SK-N-MC (cell line): ENCODE data around the gene HOXB9.

Experiments
- EZH2 ChIP-seq: fragments of 200-600 bp; sonication (generic); IDR thresholded peaks from one replicate; pipeline ENCODE4 v1.6.1; 2017; ENCODE audit warnings: antibody characterized with exemption
- FOXP2 ChIP-seq: optimal IDR thresholded peaks from 2 replicates; pipeline ENCODE3; 2011; ENCODE audit warnings: mild to moderate bottlenecking, moderate library complexity; ENCODE audit not compliant: insufficient read depth; ENCODE audit errors: extremely low read length, control extremely low read depth
- POLR2AphosphoS5 ChIP-seq: IDR thresholded peaks from 2 replicates; pipeline ENCODE4 v1.6.1; 2012; ENCODE audit warnings: mild to moderate bottlenecking, low read depth, low read length, borderline replicate concordance

GRCh38 chr17:48644910-48645557 is 18.9 kb upstream of the HOXB9 start:
- TF ChIP-seq POLR2AphosphoS5 = no peak
- TF ChIP-seq EZH2 = no peak
- TF ChIP-seq FOXP2 = no peak
